Activated CD4-positive, alpha-beta T cell treated with anti-CD3 and anti-CD28 coated beads, Interleukin-2, amount 50 U/mL, for 16 hours (primary cell): ENCODE data around the gene CIDEA.

ENCODE experiments used
- DNase-seq: peaks from one replicate; pipeline ENCODE4 v3.0.0-alpha.2; 2020

CIDEA gene

DNA sequence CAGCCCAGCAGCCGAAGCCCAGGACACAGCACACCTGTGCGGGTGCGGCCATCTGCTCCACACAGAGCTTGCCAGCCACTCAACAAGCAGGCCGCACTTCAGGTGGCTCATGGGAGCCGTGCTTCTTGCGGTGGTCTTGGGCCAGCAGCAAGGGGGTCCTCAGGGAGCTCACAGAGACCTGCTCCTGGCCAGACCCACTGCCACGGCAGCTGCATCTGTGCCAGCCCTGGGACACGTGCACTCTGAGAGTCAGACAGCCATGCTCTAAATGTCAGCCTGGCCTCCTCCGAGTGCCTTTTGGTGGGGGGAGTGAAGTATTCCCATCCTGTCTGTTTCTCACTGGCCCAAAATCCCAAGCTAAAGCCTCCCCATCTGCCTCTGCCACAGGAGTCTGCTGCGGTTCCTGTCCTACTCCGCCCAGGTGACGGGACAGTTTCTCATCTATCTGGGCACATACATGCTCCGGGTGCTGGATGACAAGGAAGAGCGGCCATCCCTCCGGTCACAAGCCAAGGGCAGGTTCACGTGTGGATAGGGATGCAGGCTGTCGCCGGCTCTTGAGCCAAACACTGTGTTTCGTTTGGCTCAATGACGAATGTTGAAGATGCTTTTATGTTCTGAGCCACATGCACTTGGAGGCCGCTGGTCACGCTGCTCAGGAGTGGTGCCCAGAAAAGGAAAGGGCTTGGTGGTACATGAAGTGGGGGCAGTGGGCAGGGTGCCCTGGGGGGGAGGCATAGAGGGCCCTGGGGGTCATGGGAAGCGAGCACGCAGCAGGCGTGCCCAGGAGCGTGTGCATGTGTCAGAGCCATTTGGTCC is 22.8 kb downstream of the CIDEA start:
- no peak for DNase-seq

DNA sequence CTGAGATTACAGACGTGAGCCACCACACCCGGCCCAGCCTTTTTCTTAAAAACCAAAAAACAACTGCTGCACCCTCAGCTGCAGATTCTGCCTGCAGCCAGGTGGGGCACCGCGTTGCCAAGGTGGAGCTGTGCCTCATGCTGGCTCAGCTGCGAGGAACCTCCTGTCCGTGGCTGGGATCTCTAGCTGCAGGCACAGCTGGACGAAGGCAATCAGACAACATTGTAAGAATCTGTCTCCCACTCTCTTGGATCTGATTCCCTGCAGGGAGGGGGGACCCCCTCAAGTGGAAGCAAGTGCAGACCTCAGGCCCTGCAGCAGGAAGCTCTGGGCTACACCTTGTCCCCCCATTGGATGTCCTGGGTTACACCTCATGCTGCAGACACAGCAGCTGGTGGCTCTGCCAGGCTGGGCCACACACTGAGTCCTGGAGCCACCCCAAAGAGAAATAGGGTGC is 24.1 kb downstream of the CIDEA start:
- no peak for DNase-seq

DNA sequence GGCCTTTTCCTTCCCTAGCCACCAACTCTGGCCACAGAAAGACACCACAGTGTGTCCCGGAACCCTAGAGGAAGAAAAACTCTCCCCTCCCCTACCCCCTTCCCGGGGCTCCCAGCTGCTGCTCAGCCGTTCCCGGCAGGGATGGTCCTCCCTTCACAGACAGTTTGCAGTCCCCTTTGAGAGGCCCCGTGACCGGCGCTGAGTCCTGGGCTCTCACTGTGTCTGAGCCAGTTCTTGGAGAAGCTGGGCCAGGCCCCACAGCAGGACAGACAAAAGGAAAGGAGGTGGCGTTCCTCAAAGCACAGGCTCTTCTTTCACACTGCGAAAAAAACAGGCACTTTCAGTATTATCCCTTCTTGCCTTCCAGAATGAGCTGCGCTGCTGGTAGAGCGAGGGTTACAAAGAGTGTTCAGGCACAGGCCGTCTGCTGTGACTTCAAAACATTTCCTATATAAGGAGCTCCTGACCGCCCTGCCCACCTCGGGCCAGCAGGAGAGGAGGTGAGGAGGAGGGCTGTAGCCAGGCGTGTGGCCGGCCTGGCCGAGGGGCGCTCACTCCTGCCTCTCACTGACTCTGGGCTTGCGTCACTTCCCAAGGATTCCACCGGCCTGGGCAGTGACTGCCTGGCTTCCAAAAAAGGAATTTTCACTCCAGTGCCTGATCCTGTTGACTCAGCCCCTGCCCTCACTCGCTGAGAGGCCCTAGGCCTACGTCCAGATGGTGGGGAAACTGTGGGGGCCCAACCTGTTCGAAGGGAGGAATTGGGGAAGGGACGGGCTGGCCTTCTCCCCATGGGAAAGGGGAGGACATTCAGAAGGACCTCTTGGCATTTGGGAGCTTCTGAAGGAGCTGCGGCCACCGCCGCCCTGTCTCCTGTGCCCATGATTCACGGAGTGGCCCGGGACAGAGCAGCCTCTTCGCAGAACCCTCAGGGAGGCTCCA is 24.9 kb downstream of the CIDEA start:
- no peak for DNase-seq

DNA sequence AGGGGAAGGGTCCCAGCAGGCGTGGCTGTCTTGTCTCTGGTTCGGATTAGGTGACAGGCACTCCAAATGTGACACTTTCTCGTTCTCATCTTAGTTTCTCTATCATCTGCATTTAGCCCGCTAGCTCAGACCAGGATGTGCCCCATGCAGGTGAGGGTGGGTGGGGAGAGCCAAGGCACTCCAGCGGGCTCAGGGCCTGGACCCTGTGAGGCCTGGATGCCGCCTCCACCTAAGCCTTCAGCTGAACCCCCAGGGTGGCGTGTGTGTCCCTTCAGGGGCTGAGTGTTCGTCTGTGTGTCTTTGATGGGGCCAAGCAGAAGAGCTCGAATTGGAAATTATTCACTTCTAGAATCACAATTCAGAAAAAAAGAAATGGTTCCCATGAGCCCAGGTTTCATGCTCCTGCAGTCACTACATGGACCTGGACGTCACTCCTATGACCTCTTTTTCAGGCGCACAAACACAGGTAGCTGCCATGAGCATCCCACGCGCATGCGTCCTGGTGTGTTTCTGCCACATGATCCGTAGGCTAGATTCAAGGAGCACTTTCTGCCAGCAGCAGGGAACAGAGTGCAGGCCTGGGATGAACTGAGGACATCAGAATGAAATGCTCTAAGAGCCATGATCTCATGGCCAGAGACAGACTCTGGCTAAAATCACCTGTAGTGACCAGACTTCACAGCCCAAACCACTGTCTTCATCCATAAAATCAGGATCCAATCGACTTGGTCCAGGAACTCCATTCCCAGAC is 25.8 kb downstream of the CIDEA start:
- DNase-seq = no peak

DNA sequence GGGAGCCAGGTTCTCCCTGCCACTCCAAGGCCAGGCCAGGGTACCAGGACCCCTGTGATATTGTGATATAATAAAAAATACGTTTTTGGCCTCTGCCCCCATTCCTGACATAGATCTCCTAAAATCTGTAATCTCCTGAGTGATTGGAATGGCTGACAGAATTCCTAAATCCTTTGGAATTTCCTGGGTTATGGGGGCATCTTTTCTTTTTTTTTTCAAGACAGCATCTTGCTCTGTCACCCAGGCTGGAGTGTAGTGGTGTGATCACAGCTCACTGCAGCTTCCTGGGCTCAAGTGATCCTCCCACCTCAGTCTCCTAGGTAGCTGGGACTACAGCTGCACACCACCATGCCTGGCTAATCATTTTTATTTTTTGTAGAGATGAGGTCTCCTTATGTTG is 27.7 kb downstream of the CIDEA start:
- no peak for DNase-seq

DNA sequence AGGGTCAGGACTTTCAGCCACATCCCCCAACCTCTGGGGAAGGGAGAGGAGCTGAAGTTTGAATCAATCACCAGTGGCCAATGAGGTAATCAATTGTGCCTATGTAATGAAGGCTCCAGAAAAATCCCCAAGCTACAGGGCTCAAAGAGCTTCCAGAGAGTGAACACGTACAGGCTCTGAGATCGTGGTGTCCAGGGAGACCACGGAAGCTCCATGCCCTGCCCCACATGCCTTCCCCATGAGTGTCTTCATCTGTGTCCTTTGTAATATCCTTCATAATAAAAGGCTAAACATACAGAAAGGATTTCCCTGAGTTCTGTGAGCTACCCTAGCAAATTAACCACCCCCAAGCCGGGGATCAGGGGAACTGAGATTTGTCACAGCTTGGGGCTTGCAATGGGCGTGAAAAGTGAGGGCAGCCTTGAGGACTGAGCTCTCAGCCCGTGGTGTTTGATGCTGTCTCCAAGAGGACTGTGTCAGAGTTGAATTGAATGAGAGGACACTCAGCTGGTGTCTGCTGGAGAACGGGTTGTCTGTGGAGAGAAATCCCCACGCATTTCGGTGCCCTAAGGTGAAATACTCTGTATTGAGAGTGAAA is 28.4 kb downstream of the CIDEA start:
- no peak for DNase-seq

DNA sequence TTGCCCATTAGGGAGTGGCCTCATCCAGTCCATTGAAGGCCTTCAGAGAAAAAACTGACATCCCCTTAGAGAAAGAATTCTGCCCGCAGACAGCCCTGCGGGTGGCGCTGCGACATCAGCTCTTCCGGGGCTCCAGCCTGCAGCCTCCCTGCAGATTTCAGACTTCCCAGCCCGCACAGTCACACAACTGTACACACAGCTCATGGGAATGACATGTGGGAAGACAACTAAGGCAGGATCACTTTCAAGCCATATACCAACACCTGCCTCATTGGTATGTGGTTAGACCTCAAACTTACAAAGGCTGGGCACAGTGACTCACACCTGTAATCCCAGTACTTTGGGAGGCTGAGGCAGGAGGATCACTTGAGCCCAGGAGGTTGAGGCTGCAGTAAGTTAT is 29.1 kb downstream of the CIDEA start:
- DNase-seq = no peak

DNA sequence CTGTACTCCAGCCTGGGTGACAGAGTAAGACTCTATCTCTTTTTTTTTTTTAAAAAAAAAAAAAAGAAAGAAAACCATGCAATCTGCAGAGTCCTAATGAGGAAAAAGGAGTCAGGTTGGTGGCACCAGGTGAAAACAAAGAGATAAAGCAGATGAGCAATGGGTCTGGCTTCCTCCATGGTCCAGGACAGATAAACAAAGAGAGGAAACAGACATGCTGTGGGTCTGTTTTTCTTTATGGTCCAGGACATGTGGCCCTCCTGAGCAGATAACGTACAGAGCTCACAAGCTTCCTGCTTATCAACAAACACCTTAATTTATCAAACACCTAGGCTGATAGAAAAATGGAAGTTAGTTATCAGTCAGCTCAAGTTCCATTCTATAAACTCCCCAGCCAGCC is 29.5 kb downstream of the CIDEA start:
- DNase-seq = no peak

DNA sequence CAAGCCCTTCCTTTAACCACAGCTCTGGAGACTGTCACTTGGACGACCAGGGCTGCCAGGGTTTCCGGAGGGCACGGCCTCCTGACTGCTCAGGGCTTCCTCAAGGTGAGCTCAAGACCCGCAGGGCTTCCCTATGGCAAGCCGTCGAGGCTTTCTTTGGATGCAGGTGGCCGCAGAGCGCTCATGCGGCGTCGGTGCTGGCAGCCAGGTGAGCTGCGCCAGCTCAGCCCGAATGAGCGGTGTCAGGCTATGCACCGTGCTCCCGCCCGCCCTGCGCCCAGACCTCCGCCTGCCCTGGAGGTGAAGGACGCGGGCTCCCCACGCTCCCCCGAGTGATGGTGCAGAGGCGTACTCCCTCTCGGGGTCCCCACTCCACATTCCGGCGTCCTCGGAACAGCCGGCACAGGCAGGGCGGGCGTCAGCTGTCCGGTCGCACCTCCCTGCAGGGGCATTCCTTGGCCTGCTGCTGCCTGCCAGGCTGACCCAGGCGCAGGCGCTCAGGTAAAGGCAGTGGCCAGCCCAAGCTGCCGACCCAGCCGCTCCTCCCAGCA is 33.0 kb downstream of the CIDEA start:
- DNase-seq = no peak

DNA sequence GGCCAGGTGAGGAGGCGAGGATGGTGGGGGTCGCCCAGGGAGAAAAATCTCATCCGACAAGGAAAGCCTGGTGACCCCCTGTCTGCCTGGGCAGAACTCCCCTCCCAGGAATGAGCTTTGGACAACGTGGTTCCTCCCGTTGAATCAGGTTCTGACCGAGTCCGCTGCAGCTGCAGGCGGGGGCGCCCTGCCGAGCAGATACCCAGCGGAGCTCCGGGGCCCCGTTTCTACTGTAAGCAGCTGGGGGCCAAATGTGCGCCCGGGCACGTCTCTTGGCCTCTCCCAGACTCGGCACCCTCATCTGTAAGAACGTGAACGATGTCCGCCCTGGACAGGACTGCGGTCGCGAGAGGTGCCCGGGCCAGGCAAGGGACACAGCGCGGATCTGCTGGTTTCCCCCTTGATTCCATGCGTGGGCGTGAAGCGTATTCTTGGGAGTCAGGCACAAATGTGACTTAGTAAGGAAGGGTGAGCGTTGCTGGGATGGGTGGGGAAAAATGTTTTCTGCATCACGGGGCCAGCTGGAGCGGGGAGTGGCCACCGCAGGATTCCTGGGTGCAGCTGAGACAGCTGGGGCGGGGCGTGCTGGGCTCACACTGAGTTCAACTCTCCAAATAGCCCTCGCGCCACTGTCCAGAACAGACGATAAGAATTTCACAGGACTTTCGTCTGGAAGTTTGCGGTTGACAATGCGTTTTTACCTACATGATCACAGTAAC is 33.7 kb downstream of the CIDEA start:
- DNase-seq = no peak

DNA sequence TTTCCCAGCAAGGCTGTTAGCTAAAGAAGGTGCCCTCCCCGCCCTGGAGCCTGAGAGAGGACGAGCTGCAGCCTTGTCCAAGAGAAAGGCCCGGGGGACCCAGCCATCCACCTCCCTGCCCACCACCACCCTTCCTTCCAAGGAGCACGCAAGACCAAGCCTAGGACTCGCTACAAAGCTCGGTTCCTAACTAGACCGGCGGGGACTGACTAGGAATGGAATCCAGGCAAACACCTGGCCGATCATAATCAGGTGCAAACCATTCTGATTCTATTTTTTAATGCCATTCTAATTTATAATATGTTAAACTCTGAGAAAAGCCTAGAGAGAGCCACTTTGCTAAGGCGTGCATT is 34.2 kb downstream of the CIDEA start:
- no peak for DNase-seq

DNA sequence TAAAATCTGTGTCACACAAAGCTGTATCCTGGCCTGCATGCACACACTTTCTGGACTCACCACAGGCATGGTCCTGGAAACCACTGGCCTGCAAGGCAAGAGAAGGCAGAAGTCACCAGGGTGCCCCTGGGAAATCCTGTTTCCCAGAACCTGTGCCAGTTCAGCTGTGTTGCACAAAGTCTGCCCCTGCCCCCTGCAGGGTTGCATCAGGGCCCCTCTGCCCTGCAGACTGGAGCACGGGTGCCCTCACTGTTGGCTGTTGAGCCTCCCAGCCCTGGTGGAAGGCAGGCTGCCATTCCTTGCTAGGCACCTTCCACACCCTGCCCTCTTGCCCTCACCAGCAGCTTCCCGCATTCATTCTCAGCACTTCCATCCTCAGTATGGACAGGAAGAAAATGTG is 35.9 kb downstream of the CIDEA start:
- DNase-seq = no peak

DNA sequence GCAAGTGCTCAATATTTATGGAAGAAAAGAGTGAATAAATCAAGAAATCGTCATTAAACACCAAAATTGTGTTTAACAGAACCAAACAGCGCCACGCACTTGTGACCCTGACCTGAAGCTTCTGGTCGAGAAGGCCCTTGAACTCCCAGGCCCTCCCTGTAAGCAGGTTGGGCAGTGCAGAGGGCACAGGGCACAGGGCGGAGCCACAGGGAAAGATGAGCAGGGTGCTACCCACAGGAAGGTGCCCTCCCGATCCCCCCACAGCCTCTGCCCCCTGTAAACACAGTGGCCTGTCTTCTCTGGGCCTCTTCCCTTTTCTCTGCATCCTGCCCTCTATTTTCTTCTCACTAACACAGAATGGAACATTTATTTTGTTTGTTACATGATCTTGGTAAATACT is 37.0 kb downstream of the CIDEA start:
- no peak for DNase-seq

DNA sequence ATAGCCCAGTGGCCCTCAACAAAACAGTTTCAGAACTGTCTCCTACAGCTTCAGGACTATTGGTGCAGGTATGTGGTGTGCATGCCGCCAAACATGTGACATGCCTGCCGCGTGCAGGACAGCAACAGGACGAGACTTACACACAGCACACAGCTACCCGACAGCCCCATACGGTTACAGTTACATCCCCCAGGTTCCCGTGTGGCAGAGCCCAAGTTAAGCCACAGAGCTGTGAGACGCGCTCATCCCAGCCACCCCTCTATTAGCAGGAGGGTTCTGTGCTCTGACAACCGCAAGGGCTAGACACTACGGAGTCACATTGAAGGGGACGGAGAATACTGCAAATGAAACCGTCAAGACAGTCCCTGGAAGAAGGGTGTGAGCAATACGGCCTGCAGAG is 37.5 kb downstream of the CIDEA start:
- no peak for DNase-seq

DNA sequence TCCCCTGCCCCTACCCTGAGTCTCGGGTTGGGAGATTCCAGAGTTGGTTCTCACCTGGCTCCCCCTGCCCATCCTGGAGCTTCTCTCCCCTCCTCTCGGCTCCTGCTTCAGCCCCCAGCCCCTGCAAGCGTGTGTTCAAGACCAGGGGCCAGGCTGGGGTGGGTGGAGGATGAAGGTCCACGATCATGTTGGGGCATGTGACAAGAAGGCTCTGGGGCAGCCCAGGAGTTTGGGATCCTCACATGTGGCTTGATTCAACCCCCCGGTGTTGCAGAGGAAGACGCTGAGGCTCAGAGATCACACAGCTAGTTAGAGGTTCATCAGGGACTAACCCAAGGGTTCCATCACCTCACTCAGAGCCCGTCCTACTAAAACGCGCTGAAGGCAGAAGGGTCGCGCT is 39.7 kb downstream of the CIDEA start:
- no peak for DNase-seq

DNA sequence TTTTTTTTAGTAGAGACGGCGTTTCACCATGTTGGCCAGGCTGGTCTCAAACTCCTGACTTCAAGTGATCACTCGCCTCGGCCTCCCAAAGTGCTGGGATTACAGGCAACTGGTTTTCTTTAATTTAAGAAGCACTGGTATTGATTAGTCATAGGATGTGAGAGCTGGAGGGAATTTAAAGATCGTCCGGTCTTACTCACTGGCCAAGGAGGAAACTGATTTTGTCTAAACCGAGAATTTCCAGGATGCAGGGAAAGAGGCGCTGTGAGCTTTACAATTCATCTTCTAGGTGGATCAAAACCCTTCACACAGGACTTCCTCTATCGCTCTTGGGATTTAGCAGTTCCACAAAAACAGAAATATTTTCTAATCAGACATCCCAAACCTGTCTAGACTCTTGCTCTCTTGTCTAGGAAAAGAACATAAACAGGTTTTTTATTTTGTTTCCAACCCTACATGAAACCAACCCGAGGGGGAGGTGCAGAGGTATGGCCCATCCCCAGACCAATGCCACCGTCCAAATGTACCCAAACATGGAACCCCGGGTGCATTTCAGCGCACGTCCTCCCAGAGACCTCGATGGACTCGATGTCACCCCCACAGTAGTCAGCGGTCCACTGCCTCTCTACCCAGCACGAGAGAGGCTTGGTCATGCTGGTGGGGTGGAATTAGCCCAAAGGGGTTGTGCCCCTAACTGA is 41.4 kb downstream of the CIDEA start:
- no peak for DNase-seq

DNA sequence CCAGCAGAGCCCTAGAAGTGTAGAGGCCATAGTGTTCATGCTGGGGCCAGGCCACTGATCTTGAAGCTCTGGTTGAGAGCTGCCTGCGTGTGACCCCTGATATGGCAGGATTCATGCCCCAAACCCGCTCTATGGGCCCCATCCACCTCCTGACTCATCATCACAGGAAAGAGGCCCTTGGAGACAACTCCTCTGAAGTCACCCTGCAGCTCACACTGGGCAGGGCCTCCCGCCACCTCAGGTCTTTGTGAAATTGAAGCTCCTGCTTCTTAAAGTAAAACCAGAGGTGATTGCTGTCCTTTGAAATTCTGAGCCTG is 41.9 kb downstream of the CIDEA start:
- no peak for DNase-seq

DNA sequence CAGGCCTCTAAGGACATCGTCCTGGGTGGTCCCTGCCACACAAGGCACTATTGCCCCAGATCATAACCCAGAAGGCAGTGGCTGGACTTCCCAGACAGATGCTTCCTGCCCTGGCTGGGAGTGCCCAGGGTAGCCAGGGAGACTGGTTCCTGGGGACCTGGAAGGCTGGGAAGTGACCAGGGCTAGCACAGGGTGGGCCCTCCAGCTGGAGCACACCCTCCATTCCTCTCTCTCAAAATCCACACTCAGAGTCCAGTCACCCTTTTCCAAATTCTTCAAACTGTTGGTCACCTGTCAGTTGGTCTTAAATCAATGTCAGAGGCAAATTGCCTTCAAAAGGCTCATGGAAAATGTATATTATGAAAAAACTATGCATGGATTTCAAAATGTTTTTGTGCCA is 42.3 kb downstream of the CIDEA start:
- DNase-seq = no peak

DNA sequence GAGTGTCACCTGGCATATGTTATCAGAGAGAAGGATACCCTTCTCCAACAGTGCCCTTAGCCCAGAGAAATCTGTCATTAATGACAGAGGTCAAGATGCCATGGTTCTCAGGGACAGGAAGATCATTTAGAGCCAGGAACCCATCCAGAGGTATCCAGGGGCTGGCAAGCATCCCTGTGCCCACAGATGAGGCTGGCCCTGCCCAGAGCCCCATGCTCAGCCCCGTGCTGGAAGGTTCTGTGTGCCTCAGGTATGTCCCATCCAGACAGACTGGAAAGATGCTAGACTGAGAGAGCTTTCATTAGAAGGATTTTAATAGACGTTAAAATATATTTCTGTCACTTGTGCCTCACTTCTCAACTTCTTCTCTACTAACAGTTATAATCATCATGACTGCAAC is 45.7 kb downstream of the CIDEA start:
- DNase-seq = no peak

DNA sequence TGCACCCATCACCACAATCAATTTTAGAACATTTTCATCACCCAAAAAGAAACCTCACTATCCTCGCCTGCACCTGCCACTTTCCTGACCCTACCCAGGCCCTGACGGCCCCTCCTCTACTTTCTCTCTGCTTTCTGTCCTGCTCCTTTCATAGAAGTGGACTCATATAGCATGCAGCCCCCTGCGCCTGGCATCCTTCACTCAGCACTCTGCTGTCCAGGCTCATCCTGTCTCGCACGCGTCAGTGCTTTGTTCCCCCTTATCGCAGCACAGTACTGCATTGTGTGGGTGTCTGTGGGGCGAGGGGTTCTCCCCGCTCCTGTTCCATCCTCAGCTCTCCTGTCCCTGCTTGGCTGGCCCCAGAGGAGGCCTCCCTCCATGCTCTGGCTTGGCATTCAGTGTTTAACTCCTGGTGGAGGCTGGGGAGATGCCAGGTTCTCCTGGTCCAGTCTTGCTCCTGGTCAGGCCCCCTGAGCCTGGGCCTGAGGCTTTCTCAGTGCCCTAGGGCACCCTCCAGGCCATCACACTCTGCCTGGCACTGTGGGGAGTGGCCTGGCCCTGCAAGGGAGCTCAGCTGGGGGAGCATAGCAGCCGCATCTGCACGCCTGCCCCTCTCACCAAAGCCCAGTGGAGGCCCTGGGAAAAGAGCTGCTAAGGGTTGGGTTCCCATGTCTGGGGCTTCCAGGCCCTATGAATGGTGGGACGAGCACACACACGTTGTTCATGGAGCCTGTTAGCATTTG is 47.3 kb downstream of the CIDEA start:
- DNase-seq = no peak
